ENCODE measurements around the gene ADAMTS18. TPM values are rescaled to one million over a fixed set of nuclear protein-coding genes. Genes with fewer than 3 reads are reported as not detected.

Gene ADAMTS18
- total RNA-seq, 1 experiment from 2014 or later = not detected

DNA sequence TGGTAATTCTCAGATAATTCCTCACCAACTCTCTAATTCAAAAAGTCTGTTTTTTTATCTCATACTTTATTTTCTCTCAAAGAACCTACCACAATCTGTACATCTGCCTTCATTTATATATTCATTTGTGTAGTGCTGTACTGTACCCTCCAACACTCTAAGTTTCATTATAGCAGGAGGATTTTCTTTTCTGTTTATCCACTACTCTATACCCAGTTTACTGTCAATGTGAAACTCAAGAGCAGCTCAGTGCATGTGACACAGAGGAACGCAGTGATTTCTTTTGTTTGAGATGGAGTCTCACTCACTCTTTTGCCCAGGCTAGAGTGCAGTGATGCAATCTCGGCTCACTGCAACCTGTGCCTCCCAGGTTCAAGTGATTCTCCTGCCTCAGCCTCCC lies 117.8 kb downstream of the ADAMTS18 start:
- Histone ChIP-seq H3K4me2 (ENCODE audit: low read length) (no peak overlapping the region), H3K9me3 (ENCODE audit: control insufficient read depth in 1 of 2, insufficient read depth in 1 of 2, low read depth in 1 of 2, low read length in 2 of 2) (no peaks in the 10 kb centered on the region), H3K4me1 (ENCODE audit: control insufficient read depth in 1 of 2, insufficient read depth in 2 of 2, low read length in 2 of 2) (no peaks in the 10 kb centered on the region), H3K9ac (ENCODE audit: low read length) (no peak overlapping the region), H3K79me2 (ENCODE audit: insufficient read depth, low read length) (no peaks in the 10 kb centered on the region), H3K27ac (ENCODE audit: low read depth, low read length) (no peak overlapping the region), H3K27me3 (ENCODE audit: insufficient read depth, low read length) (peaks cover 36% of the 10 kb centered on the region; the same call in 1 of the 2 replicates), H3K36me3 (ENCODE audit: control insufficient read depth in 1 of 2, insufficient read depth in 2 of 2, low read length in 2 of 2) (no peaks in the 10 kb centered on the region), H2AFZ (ENCODE audit: low read depth, low read length, poor library complexity, severe bottlenecking) (no peak overlapping the region), H4K20me1 (ENCODE audit: insufficient read depth) (no peaks in the 10 kb centered on the region), H3K4me3 (replicated peaks in 1 of 2; ENCODE audit: low read depth in 1 of 2, low read length in 2 of 2) (no peak overlapping the region), H3K9me2 (ENCODE audit: insufficient read depth) (no peaks in the 10 kb centered on the region)
- ChIA-PET RAD21 (ENCODE audit: low non-redundant PET in 1 of 2, low total read pairs in 2 of 2, uncharacterized antibody in 2 of 2, unreplicated experiment in 2 of 2) (no interaction called here), CTCF (no interaction called here), POLR2A (no interaction called here)
- DNase-seq (ENCODE audit: low read depth, low spot score) = no peak
- no peak for TF ChIP-seq ZFX (IDR thresholded peaks at IDR 0.05)
- TF ChIP-seq ELF1 (IDR thresholded peaks at IDR 0.05; ENCODE audit: borderline replicate concordance, low read depth) = no peak
- TF ChIP-seq POLR2AphosphoS5 (IDR thresholded peaks at IDR 0.05; ENCODE audit: low read depth, low read length) = no peak
- no peak for TF ChIP-seq CEBPB (IDR thresholded peaks at IDR 0.05; ENCODE audit: low read depth)
- TF ChIP-seq, protein P1, sequence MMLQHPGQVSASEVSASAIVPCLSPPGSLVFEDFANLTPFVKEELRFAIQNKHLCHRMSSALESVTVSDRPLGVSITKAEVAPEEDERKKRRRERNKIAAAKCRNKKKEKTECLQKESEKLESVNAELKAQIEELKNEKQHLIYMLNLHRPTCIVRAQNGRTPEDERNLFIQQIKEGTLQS (IDR thresholded peaks at IDR 0.05) = no peak
- no peak for TF ChIP-seq CBX3 (IDR thresholded peaks at IDR 0.05; ENCODE audit: low read depth)
- no peak for TF ChIP-seq EZH2 (IDR thresholded peaks at IDR 0.05)
- no peak for TF ChIP-seq YY1 (IDR thresholded peaks at IDR 0.05; ENCODE audit: extremely low read depth, insufficient replicate concordance, low read depth, low read length)
- TF ChIP-seq, protein P2, sequence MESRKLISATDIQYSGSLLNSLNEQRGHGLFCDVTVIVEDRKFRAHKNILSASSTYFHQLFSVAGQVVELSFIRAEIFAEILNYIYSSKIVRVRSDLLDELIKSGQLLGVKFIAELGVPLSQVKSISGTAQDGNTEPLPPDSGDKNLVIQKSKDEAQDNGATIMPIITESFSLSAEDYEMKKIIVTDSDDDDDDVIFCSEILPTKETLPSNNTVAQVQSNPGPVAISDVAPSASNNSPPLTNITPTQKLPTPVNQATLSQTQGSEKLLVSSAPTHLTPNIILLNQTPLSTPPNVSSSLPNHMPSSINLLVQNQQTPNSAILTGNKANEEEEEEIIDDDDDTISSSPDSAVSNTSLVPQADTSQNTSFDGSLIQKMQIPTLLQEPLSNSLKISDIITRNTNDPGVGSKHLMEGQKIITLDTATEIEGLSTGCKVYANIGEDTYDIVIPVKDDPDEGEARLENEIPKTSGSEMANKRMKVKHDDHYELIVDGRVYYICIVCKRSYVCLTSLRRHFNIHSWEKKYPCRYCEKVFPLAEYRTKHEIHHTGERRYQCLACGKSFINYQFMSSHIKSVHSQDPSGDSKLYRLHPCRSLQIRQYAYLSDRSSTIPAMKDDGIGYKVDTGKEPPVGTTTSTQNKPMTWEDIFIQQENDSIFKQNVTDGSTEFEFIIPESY (IDR thresholded peaks at IDR 0.05; ENCODE audit: extremely low read depth, insufficient replicate concordance, low read length) = no peak
- TF ChIP-seq TCF7L2 (IDR thresholded peaks at IDR 0.05; ENCODE audit: borderline replicate concordance, extremely low read depth, insufficient read depth, insufficient read length) = no peak
- no peak for TF ChIP-seq FOSL1 (IDR thresholded peaks at IDR 0.05; ENCODE audit: low read depth)
- TF ChIP-seq, protein P3, sequence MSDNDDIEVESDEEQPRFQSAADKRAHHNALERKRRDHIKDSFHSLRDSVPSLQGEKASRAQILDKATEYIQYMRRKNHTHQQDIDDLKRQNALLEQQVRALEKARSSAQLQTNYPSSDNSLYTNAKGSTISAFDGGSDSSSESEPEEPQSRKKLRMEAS (IDR thresholded peaks at IDR 0.05) = no peak
- TF ChIP-seq SIN3A (IDR thresholded peaks at IDR 0.05; ENCODE audit: low read depth) = no peak
- TF ChIP-seq, protein P4, sequence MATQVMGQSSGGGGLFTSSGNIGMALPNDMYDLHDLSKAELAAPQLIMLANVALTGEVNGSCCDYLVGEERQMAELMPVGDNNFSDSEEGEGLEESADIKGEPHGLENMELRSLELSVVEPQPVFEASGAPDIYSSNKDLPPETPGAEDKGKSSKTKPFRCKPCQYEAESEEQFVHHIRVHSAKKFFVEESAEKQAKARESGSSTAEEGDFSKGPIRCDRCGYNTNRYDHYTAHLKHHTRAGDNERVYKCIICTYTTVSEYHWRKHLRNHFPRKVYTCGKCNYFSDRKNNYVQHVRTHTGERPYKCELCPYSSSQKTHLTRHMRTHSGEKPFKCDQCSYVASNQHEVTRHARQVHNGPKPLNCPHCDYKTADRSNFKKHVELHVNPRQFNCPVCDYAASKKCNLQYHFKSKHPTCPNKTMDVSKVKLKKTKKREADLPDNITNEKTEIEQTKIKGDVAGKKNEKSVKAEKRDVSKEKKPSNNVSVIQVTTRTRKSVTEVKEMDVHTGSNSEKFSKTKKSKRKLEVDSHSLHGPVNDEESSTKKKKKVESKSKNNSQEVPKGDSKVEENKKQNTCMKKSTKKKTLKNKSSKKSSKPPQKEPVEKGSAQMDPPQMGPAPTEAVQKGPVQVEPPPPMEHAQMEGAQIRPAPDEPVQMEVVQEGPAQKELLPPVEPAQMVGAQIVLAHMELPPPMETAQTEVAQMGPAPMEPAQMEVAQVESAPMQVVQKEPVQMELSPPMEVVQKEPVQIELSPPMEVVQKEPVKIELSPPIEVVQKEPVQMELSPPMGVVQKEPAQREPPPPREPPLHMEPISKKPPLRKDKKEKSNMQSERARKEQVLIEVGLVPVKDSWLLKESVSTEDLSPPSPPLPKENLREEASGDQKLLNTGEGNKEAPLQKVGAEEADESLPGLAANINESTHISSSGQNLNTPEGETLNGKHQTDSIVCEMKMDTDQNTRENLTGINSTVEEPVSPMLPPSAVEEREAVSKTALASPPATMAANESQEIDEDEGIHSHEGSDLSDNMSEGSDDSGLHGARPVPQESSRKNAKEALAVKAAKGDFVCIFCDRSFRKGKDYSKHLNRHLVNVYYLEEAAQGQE (IDR thresholded peaks at IDR 0.05; ENCODE audit: low read depth) = no peak
- intact Hi-C loops (cut with micrococcal nuclease) = no loop called here
- no TSS peak for BruUV-seq (replicated peaks)
- no peak for ATAC-seq
